A549 treated with AZD2906 at 1 μM for 4 hours (cell line): ENCODE data around the gene CCER1. TPM values are rescaled to one million over a fixed set of nuclear protein-coding genes. Genes with fewer than 3 reads are reported as not detected.

Experiments
- total RNA-seq: library from RNA; stranded (reverse); fragments of 200-300 nt; extraction: Qiagen RNA extraction; gene quantifications from 5 replicates; pipeline ENCODE4 v1.2.3, GENCODE V29; 2022

The CCER1 gene, protein sequence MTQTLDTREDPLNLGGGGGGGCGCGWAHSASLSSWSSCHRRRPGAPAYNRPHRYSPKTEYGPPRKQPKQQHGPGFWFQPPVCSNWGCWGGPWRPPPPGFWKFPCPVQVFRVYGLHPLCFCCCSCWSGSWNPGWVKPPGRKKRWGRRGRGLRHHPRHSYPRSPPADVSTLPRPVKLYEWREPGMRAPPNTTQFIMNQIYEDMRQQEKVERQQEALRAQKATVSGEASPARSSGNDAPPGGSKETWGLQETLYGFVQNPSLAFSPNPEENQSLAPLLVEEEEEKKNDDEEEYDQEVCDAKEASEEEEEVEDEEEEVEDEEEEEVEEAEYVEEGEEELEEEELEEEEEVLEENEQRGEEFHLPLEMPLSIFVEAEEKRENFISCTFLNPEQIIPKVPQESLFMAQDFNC
- not detected in 5 replicates for total RNA-seq

GRCh38 chr12:90954921-90955320 lies at the start of gene CCER1:
Gene CCER1, minus strand, starts transcription at chr12:90955176. Its CDS starts 434 bp downstream, at chr12:90954742.

Other genes with a start within 250 kb of the CCER1 start
- gene EPYC, start 49.8 kb upstream of the CCER1 start, total RNA-seq, result not detected in 5 replicates
- not detected in 5 replicates for gene KERA, start 102.8 kb upstream of the CCER1 start, total RNA-seq
- gene LUM, start 156.3 kb upstream of the CCER1 start, total RNA-seq, result 0.08 to 0.49 TPM (median 0.30 TPM) in 5 replicates
- 0.08 to 0.22 TPM (median 0.11 TPM) in 3 of 5 replicates, not detected in the others for gene DCN, start 227.6 kb upstream of the CCER1 start, total RNA-seq